ENCODE results near the gene HM13. TPM values are rescaled to one million over a fixed set of nuclear protein-coding genes. Genes with fewer than 3 reads are reported as not detected.

HM13 gene
- total and polyA plus RNA-seq, 9 of the 15 experiments (the other 6 are each of a cell fraction or from before 2014, with no cell fraction given) = 7.7 to 136 (median 74.5) TPM

DNA sequence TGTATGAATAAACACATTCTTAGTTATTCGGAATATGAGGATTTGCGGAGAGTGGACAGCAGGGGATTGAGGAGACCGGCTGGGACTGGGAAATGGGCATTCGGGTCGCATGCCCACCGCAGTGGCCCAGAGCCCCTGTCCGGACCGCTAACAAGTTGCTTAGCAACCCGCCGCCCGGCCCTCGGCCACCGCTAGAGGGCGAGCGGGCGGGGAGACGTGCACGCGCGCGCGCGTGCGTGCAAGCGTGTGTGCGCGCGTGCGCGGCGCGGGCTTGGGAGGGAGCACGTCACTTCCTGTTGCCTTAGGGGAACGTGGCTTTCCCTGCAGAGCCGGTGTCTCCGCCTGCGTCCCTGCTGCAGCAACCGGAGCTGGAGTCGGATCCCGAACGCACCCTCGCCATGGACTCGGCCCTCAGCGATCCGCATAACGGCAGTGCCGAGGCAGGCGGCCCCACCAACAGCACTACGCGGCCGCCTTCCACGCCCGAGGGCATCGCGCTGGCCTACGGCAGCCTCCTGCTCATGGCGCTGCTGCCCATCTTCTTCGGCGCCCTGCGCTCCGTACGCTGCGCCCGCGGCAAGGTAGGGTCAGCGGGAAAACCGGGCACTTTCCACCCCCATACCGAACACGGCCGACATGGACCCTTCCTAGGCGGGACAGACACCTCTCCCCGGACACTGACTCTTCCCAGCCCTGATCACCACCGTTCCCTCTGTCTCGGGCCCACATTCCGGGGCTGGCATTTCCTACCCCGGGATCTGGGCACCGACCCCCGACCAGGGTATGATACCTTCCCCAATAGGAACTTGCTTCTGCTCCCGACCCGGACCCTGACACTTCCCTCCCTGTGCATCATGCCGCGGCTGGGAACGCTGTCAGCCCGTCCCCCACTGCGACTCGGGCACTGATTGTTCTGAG is at the start of gene HM13 (continued):
- TF ChIP-seq, protein P1, sequence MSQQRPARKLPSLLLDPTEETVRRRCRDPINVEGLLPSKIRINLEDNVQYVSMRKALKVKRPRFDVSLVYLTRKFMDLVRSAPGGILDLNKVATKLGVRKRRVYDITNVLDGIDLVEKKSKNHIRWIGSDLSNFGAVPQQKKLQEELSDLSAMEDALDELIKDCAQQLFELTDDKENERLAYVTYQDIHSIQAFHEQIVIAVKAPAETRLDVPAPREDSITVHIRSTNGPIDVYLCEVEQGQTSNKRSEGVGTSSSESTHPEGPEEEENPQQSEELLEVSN (IDR thresholded peaks at IDR 0.05; ENCODE audit: borderline replicate concordance in 1 of 2, extremely low read depth in 1 of 2, insufficient read depth in 1 of 2, insufficient read length in 1 of 2, low read depth in 1 of 2, low read length in 1 of 2, poor library complexity in 1 of 2, severe bottlenecking in 1 of 2) = peak; percentile 75 to 87
- no peak for TF ChIP-seq RNF2 (IDR thresholded peaks at IDR 0.05)
- no peak for TF ChIP-seq SAFB2 (IDR thresholded peaks at IDR 0.05; ENCODE audit: borderline replicate concordance, low read depth, low read length, severe bottlenecking)
- TF ChIP-seq, protein P2, sequence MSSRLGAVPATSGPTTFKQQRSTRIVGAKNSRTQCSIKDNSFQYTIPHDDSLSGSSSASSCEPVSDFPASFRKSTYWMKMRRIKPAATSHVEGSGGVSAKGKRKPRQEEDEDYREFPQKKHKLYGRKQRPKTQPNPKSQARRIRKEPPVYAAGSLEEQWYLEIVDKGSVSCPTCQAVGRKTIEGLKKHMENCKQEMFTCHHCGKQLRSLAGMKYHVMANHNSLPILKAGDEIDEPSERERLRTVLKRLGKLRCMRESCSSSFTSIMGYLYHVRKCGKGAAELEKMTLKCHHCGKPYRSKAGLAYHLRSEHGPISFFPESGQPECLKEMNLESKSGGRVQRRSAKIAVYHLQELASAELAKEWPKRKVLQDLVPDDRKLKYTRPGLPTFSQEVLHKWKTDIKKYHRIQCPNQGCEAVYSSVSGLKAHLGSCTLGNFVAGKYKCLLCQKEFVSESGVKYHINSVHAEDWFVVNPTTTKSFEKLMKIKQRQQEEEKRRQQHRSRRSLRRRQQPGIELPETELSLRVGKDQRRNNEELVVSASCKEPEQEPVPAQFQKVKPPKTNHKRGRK (tag; IDR thresholded peaks at IDR 0.05) = no peak
- TF ChIP-seq TEAD1 (CRISPR knock-in tag; IDR thresholded peaks at IDR 0.05) = peak in 1 of 2 experiments; percentile 81; a peak in 2 of 4 replicates
- TF ChIP-seq, protein P3, sequence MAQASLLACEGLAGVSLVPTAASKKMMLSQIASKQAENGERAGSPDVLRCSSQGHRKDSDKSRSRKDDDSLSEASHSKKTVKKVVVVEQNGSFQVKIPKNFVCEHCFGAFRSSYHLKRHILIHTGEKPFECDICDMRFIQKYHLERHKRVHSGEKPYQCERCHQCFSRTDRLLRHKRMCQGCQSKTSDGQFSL (CRISPR knock-in tag; IDR thresholded peaks at IDR 0.05) = no peak
- TF ChIP-seq, protein P3 (tag; IDR thresholded peaks at IDR 0.05) = no peak
- TF ChIP-seq HEY1 (CRISPR knock-in tag; IDR thresholded peaks at IDR 0.05; ENCODE audit: borderline replicate concordance) = no peak
- TF ChIP-seq MTA2 (IDR thresholded peaks at IDR 0.05; ENCODE audit: low read depth) = no peak
- TF ChIP-seq KAT2B (IDR thresholded peaks at IDR 0.05; ENCODE audit: low read depth, low read length) = no peak
- TF ChIP-seq ZSCAN29 (IDR thresholded peaks at IDR 0.05) = no peak
- 0 out of 2 replicates have a peak, but pooled peaks have one; percentile 45 for TF ChIP-seq PRMT5 (CRISPR knock-in tag; IDR thresholded peaks at IDR 0.05)
- no peak for TF ChIP-seq DPF2 (IDR thresholded peaks at IDR 0.05)
- TF ChIP-seq CBX1 (IDR thresholded peaks at IDR 0.05; ENCODE audit: low read depth) = peak; percentile 65
- TF ChIP-seq FOS (IDR thresholded peaks at IDR 0.05; ENCODE audit: extremely low read depth, insufficient read length) = no peak
- TF ChIP-seq, protein P4, sequence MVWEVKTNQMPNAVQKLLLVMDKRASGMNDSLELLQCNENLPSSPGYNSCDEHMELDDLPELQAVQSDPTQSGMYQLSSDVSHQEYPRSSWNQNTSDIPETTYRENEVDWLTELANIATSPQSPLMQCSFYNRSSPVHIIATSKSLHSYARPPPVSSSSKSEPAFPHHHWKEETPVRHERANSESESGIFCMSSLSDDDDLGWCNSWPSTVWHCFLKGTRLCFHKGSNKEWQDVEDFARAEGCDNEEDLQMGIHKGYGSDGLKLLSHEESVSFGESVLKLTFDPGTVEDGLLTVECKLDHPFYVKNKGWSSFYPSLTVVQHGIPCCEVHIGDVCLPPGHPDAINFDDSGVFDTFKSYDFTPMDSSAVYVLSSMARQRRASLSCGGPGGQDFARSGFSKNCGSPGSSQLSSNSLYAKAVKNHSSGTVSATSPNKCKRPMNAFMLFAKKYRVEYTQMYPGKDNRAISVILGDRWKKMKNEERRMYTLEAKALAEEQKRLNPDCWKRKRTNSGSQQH (CRISPR knock-in tag; IDR thresholded peaks at IDR 0.05) = no peak
- TF ChIP-seq EP400 (IDR thresholded peaks at IDR 0.05) = peak; percentile 97
- TF ChIP-seq POU5F1 (IDR thresholded peaks at IDR 0.05; ENCODE audit: borderline replicate concordance, low read depth, low read length, partially characterized antibody) = no peak
- no peak for TF ChIP-seq NCOR1 (IDR thresholded peaks at IDR 0.05)
- TF ChIP-seq TCFL5 (CRISPR knock-in tag; conservative IDR thresholded peaks at IDR 0.05) = no peak
- no peak for TF ChIP-seq BMI1 (IDR thresholded peaks at IDR 0.05; ENCODE audit: low read length)
- TF ChIP-seq, protein P5, sequence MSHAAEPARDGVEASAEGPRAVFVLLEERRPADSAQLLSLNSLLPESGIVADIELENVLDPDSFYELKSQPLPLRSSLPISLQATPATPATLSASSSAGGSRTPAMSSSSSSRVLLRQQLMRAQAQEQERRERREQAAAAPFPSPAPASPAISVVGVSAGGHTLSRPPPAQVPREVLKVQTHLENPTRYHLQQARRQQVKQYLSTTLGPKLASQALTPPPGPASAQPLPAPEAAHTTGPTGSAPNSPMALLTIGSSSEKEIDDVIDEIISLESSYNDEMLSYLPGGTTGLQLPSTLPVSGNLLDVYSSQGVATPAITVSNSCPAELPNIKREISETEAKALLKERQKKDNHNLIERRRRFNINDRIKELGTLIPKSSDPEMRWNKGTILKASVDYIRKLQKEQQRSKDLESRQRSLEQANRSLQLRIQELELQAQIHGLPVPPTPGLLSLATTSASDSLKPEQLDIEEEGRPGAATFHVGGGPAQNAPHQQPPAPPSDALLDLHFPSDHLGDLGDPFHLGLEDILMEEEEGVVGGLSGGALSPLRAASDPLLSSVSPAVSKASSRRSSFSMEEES (CRISPR knock-in tag; IDR thresholded peaks at IDR 0.05) = no peak
